K562 (cell line): ENCODE measurements around the gene BMP8B. TPM values are rescaled to one million over a fixed set of nuclear protein-coding genes. Genes with fewer than 3 reads are reported as not detected.

Experiments
- CEBPB ChIP-seq: fragments of 450-650 bp; IDR thresholded peaks from 2 replicates; pipeline ENCODE4 v1.6.1; 2016; ENCODE audit warnings: missing genetic modification characterization, missing compliant biosample characterization
- PCBP2 ChIP-seq: fragments of 200-400 bp; formaldehyde crosslinking; IDR thresholded peaks from 2 replicates; pipeline ENCODE4 v1.6.1; 2018; ENCODE audit warnings: low read length, low read depth, mild to moderate bottlenecking, moderate library complexity; ENCODE audit not compliant: poor library complexity, severe bottlenecking
- POLR2A ChIP-seq: fragments of 450-650 bp; conservative IDR thresholded peaks from 2 replicates; pipeline ENCODE4 v1.6.1; 2016
- POU5F1 ChIP-seq: fragments of 150-350 bp; IDR thresholded peaks from 2 replicates; pipeline ENCODE4 v1.6.1; 2014; ENCODE audit warnings: borderline replicate concordance, low read length, low read depth, mild to moderate bottlenecking; ENCODE audit not compliant: partially characterized antibody
- SAFB2 ChIP-seq: fragments of 200-400 bp; formaldehyde crosslinking; IDR thresholded peaks from 2 replicates; pipeline ENCODE4 v1.6.1; 2018; ENCODE audit warnings: borderline replicate concordance, low read length, low read depth, moderate library complexity; ENCODE audit not compliant: severe bottlenecking
- SRSF1 ChIP-seq: fragments of 200-400 bp; formaldehyde crosslinking; IDR thresholded peaks from 2 replicates; pipeline ENCODE4 v1.6.1; 2017; ENCODE audit warnings: mild to moderate bottlenecking, low read depth, low read length, moderate library complexity
- U2AF2 ChIP-seq: fragments of 200-400 bp; formaldehyde crosslinking; optimal IDR thresholded peaks from 2 replicates; pipeline ENCODE3; 2017; ENCODE audit warnings: low read depth, mild to moderate bottlenecking, low read length
- ZNF12 ChIP-seq: sonication (generic); formaldehyde crosslinking; IDR thresholded peaks from 2 replicates; pipeline ENCODE4 v1.4.0; 2020; ENCODE audit warnings: mild to moderate bottlenecking, missing genetic modification reagents
- ZNF146 ChIP-seq: IDR thresholded peaks from one replicate; pipeline ENCODE4 v1.6.1; 2018; ENCODE audit warnings: missing compliant biosample characterization; ENCODE audit not compliant: unreplicated experiment
- ZNF253 ChIP-seq: fragments of 250-450 bp; sonication (Bioruptor Pico); conservative IDR thresholded peaks from 2 replicates; pipeline ENCODE4 v1.6.1; 2021; ENCODE audit warnings: mild to moderate bottlenecking
- ZNF347 ChIP-seq: fragments of 450-650 bp; formaldehyde crosslinking; IDR thresholded peaks from 2 replicates; pipeline ENCODE4 v1.4.0; 2020; ENCODE audit warnings: low read depth, mild to moderate bottlenecking, moderate library complexity
- ZNF707 ChIP-seq: fragments of 250-450 bp; sonication (Bioruptor Pico); conservative IDR thresholded peaks from 2 replicates; pipeline ENCODE4 v1.8.0; 2022; ENCODE audit warnings: inconsistent platforms, mild to moderate bottlenecking, moderate library complexity
- polyA plus RNA-seq, 8 experiments: library from polyadenylated mRNA; depleted of rRNA in 4 of 8; stranded (reverse) in 5 of 8; unstranded in 3 of 8; fragments of >200 nt; fragmentation: Nextera tagmentation in 2 of 8; fragmentation: Illumina TruSeq in 1 of 8; extraction: Ambion mirVana in 2 of 8; extraction: Trizol in 1 of 8; gene quantifications; 2 replicates each; pipeline versions ENCODE4 v1.2.1 to v1.2.3, GENCODE V29; 2011 to 2014; ENCODE audit warnings: inconsistent platforms in 1 of 8, missing spikeins in 1 of 8
- total RNA-seq, 7 experiments: library from RNA; depleted of rRNA in 6 of 7; stranded (reverse); fragments of >200 nt in 6 of 7; fragmentation: Illumina TruSeq in 2 of 7; extraction: Trizol in 2 of 7; gene quantifications; 2 replicates each; pipeline versions ENCODE4 v1.2.1 to v1.2.3, GENCODE V29; 2011 to 2021; ENCODE audit warnings: low replicate concordance in 1 of 7
- TF ChIP-seq, protein P1 (sequence below): fragments of 450-650 bp; IDR thresholded peaks from 2 replicates; pipeline ENCODE4 v1.6.1; 2016; ENCODE audit warnings: low read depth
- TF ChIP-seq, protein P2 (sequence below): conservative IDR thresholded peaks from 2 replicates; pipeline ENCODE4 v1.6.1; 2011; ENCODE audit warnings: low read depth, mild to moderate bottlenecking, low read length; ENCODE audit not compliant: control insufficient read depth
- TF ChIP-seq, protein P3 (sequence below): fragments of 250-450 bp; sonication (Bioruptor Pico); IDR thresholded peaks from 2 replicates; pipeline ENCODE4 v1.5.0; 2020; ENCODE audit warnings: mild to moderate bottlenecking, borderline replicate concordance
- TF ChIP-seq, protein P4 (sequence below): sonication (generic); formaldehyde crosslinking; IDR thresholded peaks from 2 replicates; pipeline ENCODE4 v1.9.0; 2022; ENCODE audit warnings: mild to moderate bottlenecking, missing genetic modification reagents

BMP8B gene
- total and polyA plus RNA-seq, 9 of the 15 experiments (the other 6 are each of a cell fraction or from before 2014, with no cell fraction given) = 0.03 to 0.33 (median 0.14) TPM

DNA sequence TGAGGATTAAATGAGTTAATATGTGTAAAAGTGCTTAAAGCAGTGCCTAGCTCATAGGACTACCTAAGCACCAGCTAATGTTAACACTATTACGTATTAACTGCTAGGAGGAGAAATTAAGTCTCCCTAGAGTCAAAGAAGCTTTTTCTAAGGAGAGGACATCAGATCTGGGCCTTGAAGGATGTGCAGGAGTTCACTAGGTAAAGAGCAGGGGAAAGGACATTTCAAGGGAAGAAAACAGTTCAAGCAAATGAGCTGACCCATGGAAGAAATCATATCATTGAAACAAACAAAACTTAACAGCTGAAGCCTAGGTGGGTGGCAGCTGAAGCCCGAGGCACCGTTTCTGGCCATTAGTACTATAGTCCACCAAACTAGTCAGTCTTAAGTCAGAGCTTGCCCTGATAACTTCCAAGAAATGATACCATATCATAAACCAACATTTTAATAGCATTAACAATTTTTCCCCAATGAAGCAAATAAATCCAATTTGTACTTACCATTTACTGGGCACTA lies 48.0 kb upstream of the BMP8B start (continued):
- TF ChIP-seq, protein P1, sequence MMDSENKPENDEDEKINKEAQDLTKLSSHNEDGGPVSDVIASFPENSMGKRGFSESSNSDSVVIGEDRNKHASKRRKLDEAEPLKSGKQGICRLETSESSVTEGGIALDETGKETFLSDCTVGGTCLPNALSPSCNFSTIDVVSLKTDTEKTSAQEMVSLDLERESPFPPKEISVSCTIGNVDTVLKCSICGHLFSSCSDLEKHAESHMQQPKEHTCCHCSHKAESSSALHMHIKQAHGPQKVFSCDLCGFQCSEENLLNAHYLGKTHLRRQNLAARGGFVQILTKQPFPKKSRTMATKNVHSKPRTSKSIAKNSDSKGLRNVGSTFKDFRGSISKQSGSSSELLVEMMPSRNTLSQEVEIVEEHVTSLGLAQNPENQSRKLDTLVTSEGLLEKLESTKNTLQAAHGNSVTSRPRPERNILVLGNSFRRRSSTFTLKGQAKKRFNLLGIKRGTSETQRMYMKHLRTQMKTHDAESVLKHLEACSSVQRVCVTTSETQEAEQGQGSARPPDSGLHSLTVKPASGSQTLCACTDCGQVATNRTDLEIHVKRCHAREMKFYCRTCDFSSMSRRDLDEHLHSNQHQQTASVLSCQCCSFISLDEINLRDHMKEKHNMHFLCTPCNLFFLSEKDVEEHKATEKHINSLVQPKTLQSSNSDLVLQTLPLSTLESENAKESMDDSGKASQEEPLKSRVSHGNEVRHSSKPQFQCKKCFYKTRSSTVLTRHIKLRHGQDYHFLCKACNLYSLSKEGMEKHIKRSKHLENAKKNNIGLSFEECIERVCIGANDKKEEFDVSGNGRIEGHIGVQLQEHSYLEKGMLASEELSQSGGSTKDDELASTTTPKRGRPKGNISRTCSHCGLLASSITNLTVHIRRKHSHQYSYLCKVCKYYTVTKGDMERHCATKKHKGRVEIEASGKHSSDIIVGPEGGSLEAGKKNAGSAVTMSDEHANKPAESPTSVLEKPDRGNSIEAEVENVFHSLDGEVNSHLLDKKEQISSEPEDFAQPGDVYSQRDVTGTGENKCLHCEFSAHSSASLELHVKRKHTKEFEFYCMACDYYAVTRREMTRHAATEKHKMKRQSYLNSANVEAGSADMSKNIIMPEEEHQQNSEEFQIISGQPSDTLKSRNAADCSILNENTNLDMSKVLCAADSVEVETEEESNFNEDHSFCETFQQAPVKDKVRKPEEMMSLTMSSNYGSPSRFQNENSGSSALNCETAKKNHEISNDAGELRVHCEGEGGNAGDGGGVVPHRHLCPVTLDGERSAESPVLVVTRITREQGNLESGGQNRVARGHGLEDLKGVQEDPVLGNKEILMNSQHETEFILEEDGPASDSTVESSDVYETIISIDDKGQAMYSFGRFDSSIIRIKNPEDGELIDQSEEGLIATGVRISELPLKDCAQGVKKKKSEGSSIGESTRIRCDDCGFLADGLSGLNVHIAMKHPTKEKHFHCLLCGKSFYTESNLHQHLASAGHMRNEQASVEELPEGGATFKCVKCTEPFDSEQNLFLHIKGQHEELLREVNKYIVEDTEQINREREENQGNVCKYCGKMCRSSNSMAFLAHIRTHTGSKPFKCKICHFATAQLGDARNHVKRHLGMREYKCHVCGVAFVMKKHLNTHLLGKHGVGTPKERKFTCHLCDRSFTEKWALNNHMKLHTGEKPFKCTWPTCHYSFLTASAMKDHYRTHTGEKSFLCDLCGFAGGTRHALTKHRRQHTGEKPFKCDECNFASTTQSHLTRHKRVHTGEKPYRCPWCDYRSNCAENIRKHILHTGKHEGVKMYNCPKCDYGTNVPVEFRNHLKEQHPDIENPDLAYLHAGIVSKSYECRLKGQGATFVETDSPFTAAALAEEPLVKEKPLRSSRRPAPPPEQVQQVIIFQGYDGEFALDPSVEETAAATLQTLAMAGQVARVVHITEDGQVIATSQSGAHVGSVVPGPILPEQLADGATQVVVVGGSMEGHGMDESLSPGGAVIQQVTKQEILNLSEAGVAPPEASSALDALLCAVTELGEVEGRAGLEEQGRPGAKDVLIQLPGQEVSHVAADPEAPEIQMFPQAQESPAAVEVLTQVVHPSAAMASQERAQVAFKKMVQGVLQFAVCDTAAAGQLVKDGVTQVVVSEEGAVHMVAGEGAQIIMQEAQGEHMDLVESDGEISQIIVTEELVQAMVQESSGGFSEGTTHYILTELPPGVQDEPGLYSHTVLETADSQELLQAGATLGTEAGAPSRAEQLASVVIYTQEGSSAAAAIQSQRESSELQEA = no peak
- TF ChIP-seq POLR2A (no peak), ZNF12 (no peak), POU5F1 (no peak), ZNF253 (CRISPR knock-in tag) (no peak), CEBPB (no peak), ZNF146 (CRISPR knock-in tag) (no peak), PCBP2 (no peak), ZNF347 (CRISPR knock-in tag) (no peak), SRSF1 (no peak), SAFB2 (no peak), U2AF2 (no peak), ZNF707 (no peak)
- TF ChIP-seq, protein P2, sequence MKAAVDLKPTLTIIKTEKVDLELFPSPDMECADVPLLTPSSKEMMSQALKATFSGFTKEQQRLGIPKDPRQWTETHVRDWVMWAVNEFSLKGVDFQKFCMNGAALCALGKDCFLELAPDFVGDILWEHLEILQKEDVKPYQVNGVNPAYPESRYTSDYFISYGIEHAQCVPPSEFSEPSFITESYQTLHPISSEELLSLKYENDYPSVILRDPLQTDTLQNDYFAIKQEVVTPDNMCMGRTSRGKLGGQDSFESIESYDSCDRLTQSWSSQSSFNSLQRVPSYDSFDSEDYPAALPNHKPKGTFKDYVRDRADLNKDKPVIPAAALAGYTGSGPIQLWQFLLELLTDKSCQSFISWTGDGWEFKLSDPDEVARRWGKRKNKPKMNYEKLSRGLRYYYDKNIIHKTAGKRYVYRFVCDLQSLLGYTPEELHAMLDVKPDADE = no peak
- TF ChIP-seq, protein P3, sequence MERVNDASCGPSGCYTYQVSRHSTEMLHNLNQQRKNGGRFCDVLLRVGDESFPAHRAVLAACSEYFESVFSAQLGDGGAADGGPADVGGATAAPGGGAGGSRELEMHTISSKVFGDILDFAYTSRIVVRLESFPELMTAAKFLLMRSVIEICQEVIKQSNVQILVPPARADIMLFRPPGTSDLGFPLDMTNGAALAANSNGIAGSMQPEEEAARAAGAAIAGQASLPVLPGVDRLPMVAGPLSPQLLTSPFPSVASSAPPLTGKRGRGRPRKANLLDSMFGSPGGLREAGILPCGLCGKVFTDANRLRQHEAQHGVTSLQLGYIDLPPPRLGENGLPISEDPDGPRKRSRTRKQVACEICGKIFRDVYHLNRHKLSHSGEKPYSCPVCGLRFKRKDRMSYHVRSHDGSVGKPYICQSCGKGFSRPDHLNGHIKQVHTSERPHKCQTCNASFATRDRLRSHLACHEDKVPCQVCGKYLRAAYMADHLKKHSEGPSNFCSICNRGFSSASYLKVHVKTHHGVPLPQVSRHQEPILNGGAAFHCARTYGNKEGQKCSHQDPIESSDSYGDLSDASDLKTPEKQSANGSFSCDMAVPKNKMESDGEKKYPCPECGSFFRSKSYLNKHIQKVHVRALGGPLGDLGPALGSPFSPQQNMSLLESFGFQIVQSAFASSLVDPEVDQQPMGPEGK (CRISPR knock-in tag) = no peak
- TF ChIP-seq, protein P4, sequence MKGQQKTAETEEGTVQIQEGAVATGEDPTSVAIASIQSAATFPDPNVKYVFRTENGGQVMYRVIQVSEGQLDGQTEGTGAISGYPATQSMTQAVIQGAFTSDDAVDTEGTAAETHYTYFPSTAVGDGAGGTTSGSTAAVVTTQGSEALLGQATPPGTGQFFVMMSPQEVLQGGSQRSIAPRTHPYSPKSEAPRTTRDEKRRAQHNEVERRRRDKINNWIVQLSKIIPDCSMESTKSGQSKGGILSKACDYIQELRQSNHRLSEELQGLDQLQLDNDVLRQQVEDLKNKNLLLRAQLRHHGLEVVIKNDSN (CRISPR knock-in tag) = no peak
